GM11168 (cell line): ENCODE measurements around the gene CIPC.

Experiments
- in situ Hi-C: fragments of 300-500 bp; cut with MboI; formaldehyde crosslinking; loops from one replicate; pipeline ENCODE4 v1.12.0; 2022; ENCODE audit warnings: low sequenced_read_pairs; ENCODE audit not compliant: unreplicated experiment

Gene CIPC

DNA sequence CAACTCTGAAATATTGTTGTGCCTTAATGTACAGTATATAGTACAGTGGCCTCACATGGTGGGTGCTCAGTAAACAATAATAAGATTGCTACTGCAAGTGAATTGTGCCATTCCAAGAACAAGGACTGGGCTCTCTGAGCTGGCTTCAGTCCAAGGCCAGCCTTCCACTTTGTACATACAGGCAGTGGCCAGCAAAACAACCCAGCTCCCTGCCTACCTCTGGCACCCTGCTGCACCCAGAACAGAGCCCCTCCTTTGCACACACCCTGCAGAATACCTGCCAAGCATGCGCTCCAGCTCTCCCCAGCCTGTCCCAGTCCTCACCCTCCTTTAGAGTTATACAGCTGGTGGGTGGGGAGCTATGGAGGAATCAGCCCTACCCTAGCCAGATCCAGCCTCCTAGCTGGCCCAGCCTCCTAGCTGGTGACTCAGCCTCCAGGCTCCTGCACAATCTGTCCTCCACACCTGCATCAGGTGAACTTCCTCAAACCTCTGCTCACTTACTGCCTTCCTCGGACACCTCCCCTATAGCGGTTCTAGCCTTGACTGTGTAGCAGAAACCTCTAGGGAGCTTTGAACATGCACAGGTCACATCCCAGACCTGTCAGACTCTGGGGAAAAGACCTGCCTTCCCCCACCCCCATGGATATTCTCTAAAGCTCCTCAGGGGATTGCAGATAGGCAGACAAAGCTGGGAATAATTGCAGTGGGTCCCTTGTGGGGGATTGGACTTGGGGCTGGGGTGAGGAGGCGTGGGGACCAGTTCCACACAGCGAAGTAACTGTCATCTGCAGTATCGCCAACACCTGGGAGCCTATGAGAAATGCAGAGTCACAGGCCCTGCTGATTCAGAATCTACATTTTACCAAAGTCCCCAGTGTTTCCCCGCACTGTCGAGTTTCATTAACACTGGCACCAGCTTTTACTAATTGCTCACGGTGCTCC, 25.6 kb downstream of the CIPC start:
- in situ Hi-C loops = no loop called here

DNA sequence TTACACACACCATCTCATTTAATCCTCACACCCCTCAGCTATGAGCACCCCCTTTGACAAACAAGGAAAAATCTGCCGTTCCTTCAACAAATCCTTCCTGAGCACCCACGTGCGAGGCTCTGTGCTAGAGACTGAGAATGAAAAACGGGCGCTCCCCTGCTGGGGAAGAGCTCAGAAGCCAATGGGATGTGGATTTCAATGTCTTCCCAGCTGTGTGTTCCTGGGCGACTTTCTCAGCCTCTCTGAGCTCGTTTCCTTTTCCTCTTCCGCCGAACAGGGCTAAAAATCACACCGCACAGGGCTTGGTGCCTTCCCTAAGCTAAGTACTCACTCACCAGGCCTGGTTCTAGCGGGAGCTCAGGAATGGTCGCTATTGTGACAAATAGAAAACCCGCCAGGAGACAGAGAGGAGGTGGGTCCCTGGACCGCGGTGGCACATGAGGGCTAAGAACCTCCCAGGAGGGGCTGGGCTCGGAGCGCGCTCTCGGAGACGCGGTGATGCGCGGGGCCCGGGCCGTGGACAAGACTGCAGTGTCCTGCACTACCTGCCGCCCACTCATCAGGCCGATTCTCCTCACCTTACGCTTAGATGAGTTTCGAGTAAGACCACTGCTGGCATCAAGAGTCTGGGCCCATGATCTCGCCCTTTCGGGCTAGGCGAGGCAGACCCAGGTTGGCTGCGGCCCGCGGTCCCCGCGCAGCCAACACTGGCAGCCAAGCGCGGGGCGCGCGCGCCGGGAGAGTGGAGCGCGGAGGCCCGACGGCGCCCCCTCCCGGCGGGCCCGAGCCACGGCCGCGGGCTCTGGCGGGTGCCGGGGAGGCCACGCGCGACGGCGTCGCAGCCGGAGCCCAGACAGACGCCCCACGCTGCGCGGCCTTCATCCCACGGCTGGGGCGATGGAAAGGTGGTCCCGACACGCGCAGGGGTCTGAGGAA, 26.6 kb downstream of the CIPC start:
- in situ Hi-C loops = no loop called here

- in situ Hi-C loops = no loop called here
These were observed 27.3 kb downstream of the CIPC start for GRCh38 chr14:77125281-77125801.

- in situ Hi-C loops = no loop called here
These were observed 27.8 kb downstream of the CIPC start for GRCh38 chr14:77125823-77126325.

GRCh38 chr14:77126461-77126990, 28.5 kb downstream of the CIPC start:
- in situ Hi-C loops = no loop called here

DNA sequence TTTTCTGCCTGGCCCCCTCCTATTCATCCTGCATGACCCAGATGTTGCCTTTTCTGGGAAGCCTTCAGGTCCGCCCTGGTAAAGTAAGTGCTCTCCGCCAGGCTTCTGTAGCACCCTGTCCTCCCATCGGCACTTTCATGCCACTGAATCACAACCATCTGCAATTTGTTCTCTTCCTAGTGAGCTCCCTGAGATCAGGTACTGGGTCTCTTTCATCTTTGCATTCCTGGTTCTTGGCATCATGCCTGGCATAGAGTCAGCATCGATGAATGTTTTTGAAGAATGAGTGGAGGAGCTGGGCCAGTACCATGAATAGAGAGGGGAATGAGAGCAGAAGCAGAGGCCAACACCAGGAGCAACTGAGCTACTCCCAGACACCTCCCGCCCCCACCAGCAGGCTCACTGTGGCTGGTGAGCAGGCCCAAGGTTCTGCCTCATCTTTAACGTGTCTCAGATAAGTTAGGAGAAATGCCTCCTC, 30.4 kb downstream of the CIPC start:
- in situ Hi-C loops = no loop called here

DNA sequence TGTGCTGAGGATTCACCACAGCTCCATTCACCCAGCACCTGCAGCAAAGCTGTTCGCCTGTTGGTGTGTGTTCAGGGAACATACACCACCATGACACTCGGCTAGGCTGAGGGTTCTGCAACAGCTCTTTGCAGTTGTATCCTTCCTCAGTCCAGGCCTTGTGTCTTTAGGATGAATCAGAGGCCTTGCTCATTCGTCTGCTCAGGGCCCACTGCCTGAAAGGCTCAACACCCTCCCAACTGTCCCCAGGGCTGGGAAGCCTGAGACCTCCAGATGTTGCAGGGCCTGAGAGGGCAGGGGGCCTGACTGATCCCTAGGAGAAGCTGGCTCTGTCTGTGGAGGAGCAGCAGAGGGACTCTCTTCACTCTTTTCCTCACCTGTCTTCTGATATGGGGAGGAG, 32.3 kb downstream of the CIPC start:
- in situ Hi-C loops = no loop called here

DNA sequence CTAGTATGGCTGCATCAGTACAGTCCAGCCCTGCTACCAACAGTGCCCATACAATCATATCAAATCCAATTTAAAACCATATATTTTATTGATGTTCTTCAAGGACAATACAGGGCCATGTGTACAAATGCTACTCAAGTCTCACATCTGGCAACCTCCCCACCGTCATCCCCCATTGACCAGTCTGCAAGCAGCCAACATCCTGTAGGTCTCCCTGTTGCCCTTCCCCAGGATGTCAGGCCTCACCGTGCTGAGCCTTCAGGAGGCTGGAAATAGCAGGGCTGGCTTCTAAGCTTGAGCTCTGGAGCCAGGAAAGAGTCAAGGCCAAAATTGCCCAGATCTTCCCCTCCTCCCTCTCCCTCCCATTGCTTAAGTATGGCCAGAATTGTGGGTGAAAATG, 33.1 kb downstream of the CIPC start:
- in situ Hi-C loops = no loop called here

DNA sequence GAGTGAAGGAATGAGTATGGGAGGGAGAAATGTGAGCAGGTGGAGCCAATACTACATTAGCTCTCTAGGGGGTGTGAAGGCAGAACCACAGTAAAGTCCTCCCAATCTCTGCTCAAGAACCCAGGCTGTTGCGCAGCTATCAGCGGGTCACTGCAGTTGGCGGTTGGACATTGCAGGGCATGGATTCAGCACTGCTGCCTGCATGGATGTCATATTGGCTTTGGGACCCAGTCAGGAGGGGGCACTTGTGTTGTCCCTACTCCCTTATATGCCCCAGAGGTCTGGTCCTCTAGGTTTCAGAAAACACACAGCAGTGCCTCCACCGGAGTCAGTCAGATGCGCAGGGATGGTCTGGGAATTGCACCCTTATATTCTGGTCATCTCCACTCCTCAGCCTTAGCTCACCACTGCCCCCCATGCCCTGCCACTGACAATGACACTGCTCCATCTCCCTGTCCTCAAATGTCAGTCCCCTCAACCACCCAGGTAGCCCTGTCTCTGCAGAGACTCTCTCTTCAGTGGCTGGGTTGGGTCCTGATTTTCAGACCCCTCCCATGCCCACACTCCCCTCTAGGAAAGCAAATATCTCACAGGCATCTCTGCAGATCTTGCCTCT, 33.9 kb downstream of the CIPC start:
- in situ Hi-C loops = no loop called here

- in situ Hi-C loops = no loop called here
These were observed 35.8 kb downstream of the CIPC start for GRCh38 chr14:77133720-77134338.

DNA sequence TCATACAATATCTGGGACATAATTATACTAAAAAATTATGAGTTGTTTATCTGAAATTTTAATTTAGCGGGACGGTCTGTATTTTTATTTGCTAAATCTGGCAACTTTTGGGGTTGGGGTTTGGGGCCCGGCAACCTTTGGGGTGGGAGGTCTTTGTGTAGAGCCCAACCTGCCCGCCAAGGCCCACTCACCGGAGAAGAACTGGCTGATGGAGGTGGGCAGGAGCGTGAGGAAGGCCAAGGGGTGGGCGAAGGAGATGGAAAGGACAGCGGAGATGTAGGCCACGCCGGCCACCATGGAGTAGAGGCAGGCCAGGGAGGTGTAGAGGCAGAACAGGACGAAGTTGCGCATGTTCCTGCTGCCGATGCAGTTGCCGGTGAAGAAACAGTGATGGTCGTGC, 41.0 kb downstream of the CIPC start:
- in situ Hi-C loops = no loop called here

GRCh38 chr14:77139540-77140358, 41.7 kb downstream of the CIPC start:
- in situ Hi-C loops = no loop called here

DNA sequence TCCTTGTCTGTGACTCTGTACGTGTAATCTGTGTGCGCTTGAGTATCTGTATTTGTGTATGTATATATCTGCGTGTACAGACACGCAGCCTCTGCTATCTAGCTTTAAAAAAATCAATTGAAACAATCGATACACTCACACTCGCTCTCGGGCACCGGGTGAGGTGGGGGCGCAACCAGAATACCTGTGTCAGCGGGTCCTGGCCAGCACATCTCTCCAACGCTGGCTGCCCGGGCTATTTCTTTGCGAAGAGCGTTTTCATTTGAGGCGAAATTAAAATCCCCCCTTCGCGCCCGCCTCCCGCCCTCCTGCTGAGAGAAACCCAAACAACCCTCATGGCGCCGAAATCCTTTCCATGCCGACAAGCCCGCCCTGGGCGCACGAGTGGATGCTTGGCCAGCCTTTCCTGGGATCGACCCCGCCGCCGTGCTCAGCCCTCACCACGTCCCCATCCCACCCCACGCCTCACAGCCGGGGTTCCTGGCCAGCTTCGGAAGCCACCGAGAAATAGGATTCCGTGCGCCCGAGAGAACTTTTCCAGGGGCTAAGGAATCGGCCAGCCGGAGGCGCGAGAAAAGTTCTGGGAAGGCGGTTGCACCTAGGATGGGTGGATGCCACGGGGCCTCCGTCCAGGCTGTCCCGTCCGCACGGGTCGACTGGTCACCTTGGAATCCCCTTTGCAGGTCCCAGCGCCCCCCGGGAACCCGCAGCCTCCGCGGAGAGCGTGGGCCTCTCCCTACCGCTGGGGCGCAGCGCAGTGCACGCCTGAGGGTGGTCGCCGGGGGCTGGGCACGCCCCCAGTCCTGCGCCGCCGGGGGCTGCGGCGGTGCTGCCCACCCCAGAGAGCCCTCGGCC, 42.5 kb downstream of the CIPC start:
- in situ Hi-C loops = no loop called here

DNA sequence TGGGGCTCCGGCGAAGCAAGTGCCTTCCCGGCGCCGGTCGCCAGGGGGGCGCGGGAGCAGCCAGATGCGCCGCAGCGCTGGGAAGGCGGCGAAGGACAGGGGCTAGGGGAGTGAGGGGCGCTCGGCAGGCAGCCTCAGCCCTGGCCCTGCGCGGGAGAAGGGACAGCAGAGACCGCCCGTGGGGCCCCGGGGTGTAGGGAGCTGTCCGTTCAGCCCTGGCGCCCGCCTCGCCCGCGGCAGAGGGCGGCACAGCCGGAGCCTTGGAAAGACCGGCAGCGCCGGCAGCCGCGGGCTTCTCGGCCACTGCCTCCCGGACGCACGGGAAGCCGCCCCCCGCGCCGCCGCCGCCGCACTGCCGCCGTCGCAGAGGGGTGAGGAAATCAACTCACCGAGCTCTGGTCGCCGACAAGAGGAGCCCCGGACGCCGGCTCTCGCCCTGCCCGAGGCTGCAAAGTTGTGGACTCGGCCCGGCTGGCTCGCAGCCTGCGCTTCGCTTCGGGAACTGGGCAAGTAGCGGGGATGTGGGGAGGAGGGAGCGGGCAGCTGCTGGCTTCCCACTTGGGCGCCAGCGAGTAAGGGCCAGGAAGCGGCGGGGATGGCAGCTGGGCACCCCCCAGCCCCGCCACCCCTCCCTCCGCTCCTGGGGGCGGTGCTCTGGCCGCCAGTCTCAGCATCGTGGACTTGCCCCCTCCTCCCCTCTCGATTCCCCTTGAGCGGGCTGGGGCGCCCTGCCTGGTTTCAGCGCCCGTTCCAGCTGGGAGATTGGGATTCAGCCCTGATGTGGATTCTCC, 43.4 kb downstream of the CIPC start, which contains the start of gene ZDHHC22:
Gene ZDHHC22 (minus strand): TSS at position 578 of the 791 bp plus-strand sequence. CDS start 2,053 bp downstream, outside the sequence.
- in situ Hi-C loops = no loop called here

DNA sequence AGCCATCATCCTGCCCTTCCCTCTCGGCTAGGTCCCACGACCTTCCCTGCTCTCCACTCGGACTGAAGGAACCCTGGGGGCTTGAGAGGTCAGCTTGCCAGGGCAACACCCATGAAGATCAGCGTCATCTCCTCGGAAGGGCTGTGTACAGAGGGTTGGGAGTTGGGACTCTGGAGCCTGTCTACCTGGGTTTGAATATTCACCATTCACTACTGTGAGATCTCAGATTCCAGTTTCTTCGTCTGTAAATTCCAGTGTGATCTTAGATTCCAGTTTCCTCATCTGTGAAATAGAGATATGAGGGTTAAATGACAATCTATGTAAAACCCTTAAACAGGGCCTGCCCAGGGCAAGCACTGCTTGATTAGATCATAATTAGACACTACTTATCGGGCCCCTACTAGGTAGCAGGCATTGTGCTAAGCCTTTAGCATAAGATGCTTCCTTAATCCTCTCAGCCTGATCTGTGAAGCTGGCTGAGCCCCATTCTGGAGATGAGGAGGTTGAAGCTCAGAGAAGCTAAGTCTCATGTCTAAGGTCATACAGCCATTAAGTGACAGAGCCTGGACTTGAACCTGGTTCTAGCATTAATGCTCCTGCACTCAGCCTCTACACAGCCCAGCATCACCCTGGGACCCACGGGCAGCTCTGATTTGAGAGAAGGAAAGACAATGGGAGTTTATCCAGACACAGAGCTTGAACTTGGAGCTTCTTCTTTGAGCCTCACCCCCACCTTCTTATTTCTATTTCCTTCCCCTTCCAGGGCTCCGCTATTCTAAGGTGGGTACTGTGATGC, 44.1 kb downstream of the CIPC start:
- in situ Hi-C loops = no loop called here

- in situ Hi-C loops = no loop called here
These were observed 45.0 kb downstream of the CIPC start for GRCh38 chr14:77143071-77143470.
